ENCODE data around the gene OGT.

DNA sequence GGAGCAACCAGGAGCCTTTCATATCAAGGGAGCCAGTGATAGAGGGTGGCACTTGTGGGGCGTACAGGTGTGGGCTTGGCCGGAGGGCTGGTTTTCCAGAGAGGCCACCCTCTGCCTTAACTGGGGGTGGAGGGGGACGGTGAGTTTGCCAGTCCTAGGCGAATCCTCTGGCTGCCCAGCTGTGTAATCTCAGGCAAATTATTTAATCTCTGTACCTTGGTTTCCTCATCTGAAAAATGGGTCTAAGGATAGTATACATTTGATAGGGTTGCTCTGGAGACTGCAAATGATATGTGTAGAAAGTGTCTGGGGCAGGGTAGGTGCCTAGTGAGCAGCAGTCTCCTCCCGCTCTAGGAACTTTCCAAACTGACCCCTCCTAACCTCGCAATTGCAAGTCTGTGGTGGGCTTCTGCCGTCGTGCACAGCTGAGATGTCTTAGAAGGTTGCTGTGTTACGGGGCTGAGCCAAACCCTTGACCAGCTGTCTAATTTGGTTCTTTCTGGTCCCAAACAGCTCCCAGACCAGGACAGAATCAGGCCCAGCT, 89.2 kb downstream of the OGT start:
- TF ChIP-seq, protein P1, sequence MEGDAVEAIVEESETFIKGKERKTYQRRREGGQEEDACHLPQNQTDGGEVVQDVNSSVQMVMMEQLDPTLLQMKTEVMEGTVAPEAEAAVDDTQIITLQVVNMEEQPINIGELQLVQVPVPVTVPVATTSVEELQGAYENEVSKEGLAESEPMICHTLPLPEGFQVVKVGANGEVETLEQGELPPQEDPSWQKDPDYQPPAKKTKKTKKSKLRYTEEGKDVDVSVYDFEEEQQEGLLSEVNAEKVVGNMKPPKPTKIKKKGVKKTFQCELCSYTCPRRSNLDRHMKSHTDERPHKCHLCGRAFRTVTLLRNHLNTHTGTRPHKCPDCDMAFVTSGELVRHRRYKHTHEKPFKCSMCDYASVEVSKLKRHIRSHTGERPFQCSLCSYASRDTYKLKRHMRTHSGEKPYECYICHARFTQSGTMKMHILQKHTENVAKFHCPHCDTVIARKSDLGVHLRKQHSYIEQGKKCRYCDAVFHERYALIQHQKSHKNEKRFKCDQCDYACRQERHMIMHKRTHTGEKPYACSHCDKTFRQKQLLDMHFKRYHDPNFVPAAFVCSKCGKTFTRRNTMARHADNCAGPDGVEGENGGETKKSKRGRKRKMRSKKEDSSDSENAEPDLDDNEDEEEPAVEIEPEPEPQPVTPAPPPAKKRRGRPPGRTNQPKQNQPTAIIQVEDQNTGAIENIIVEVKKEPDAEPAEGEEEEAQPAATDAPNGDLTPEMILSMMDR (IDR thresholded peaks at IDR 0.05; ENCODE audit: low read depth, low read length, poor library complexity, severe bottlenecking): no peak
- no peak for TF ChIP-seq EZH2phosphoT487 (IDR thresholded peaks at IDR 0.05; ENCODE audit: borderline replicate concordance, low read length)

Data from DOHH2 (cell line).